Upper lobe of left lung (tissue), 4 donors: Measurements from ENCODE around the gene CLTB.

Experiments
- CTCF ChIP-seq, 6 experiments: fragments of 450-650 bp in 4 of 6; fragments of 200-600 bp in 2 of 6; sonication (generic) in 2 of 6; IDR thresholded peaks; one replicate each; pipeline ENCODE4 v1.5.1; 2016 to 2019; ENCODE audit warnings: antibody characterized with exemption in 6 of 6
- POLR2AphosphoS5 ChIP-seq, 2 donors: sonication (generic); formaldehyde crosslinking; IDR thresholded peaks; one replicate each; pipeline ENCODE4 v1.5.1; 2017; ENCODE audit warnings: antibody characterized with exemption in 2 of 2

GRCh38 chr5:176383961-176384360 lies 32.4 kb downstream of the CLTB start:
- TF ChIP-seq CTCF (IDR thresholded peaks at IDR 0.05) (no peak), POLR2AphosphoS5 (IDR thresholded peaks at IDR 0.05) (no peak)
